Mucosa of gallbladder (tissue), 1 donor: ENCODE measurements around the gene NECTIN1. TPM values are rescaled to one million over a fixed set of nuclear protein-coding genes. Genes with fewer than 3 reads are reported as not detected.

Experiments used
- DNase-seq: peaks from one replicate; pipeline ENCODE4 v3.0.0-alpha.2; 2020; ENCODE audit warnings: low spot score
- total RNA-seq: library from RNA; stranded (reverse); gene quantifications from one replicate; pipeline ENCODE4 v1.2.1, GENCODE V29; 2021
- donor health status: DM: no; HTN: no; CAD: no.

The NECTIN1 gene
- total RNA-seq, 1 donor from 2014 or later = 13.2 TPM

GRCh38 chr11:119713359-119714040 is 15.5 kb downstream of the NECTIN1 start:
- no peak for DNase-seq

GRCh38 chr11:119712459-119713358 is 16.3 kb downstream of the NECTIN1 start:
- DNase-seq = no peak

- DNase-seq = no peak
These were observed 17.0 kb downstream of the NECTIN1 start for GRCh38 chr11:119712006-119712405.

GRCh38 chr11:119711476-119711875 is 17.5 kb downstream of the NECTIN1 start:
- no peak for DNase-seq

- DNase-seq = no peak
These were observed 18.6 kb downstream of the NECTIN1 start for GRCh38 chr11:119710417-119710816.

- DNase-seq = no peak
These were observed 19.2 kb downstream of the NECTIN1 start for GRCh38 chr11:119709638-119710346.

- DNase-seq = no peak
These were observed 19.8 kb downstream of the NECTIN1 start for GRCh38 chr11:119709171-119709570.

GRCh38 chr11:119708384-119708783 is 20.6 kb downstream of the NECTIN1 start:
- no peak for DNase-seq

- no peak for DNase-seq
These were observed 22.1 kb downstream of the NECTIN1 start for GRCh38 chr11:119706887-119707286.

- DNase-seq = no peak
These were observed 23.0 kb downstream of the NECTIN1 start for GRCh38 chr11:119706029-119706428.

- no peak for DNase-seq
These were observed 23.6 kb downstream of the NECTIN1 start for GRCh38 chr11:119705362-119705761.

GRCh38 chr11:119704849-119705248 is 24.2 kb downstream of the NECTIN1 start:
- no peak for DNase-seq

- DNase-seq = no peak
These were observed 27.1 kb downstream of the NECTIN1 start for GRCh38 chr11:119701591-119702549.

- DNase-seq = no peak
These were observed 28.3 kb downstream of the NECTIN1 start for GRCh38 chr11:119700536-119701346.

GRCh38 chr11:119700030-119700429 is 29.0 kb downstream of the NECTIN1 start:
- DNase-seq = no peak

- DNase-seq = peak; percentile 45
These were observed 29.8 kb downstream of the NECTIN1 start for GRCh38 chr11:119699227-119699626.

GRCh38 chr11:119697882-119698281 is 31.1 kb downstream of the NECTIN1 start:
- no peak for DNase-seq

GRCh38 chr11:119697445-119697844 is 31.6 kb downstream of the NECTIN1 start:
- DNase-seq = no peak

GRCh38 chr11:119696378-119697222 is 32.4 kb downstream of the NECTIN1 start:
- no peak for DNase-seq
